HepG2 (cell line): Measurements from ENCODE around the gene PRSS23. TPM values are rescaled to one million over a fixed set of nuclear protein-coding genes. Genes with fewer than 3 reads are reported as not detected.

Experiments
- AKAP8 ChIP-seq: sonication (generic); formaldehyde crosslinking; IDR thresholded peaks from 2 replicates; pipeline ENCODE4 v1.5.1; 2020; ENCODE audit warnings: mild to moderate bottlenecking, missing genetic modification reagents
- PHF8 ChIP-seq: sonication (generic); formaldehyde crosslinking; IDR thresholded peaks from 2 replicates; pipeline ENCODE4 v1.5.0; 2020; ENCODE audit warnings: missing genetic modification reagents
- ZNF256 ChIP-seq: sonication (generic); formaldehyde crosslinking; conservative IDR thresholded peaks from 2 replicates; pipeline ENCODE4 v1.4.0; 2020; ENCODE audit warnings: missing genetic modification reagents
- ZNF510 ChIP-seq: sonication (generic); formaldehyde crosslinking; IDR thresholded peaks from 2 replicates; pipeline ENCODE4 v1.4.0; 2020; ENCODE audit warnings: low read depth, mild to moderate bottlenecking, missing genetic modification reagents
- polyA plus RNA-seq, 8 experiments: library from polyadenylated mRNA; depleted of rRNA in 3 of 8; stranded (reverse) in 7 of 8; unstranded in 1 of 8; fragments of >200 nt; fragmentation: Illumina TruSeq in 4 of 8; extraction: Trizol in 4 of 8; gene quantifications; 2 replicates each; pipeline versions ENCODE4 v1.2.1 to v1.2.3, GENCODE V29; 2011 to 2016; ENCODE audit warnings: low read depth in 4 of 8, missing spikeins in 1 of 8, mixed read lengths in 1 of 8; ENCODE audit not compliant: insufficient read depth in 1 of 8
- total RNA-seq, 5 experiments: library from RNA; depleted of rRNA; stranded (reverse); fragments of >200 nt; fragmentation: Illumina TruSeq; extraction: Trizol; gene quantifications; 2 replicates each; pipeline ENCODE4 v1.2.3, GENCODE V29; 2016; ENCODE audit warnings: low read depth in 1 of 5
- TF ChIP-seq, protein P1 (sequence below): sonication (generic); formaldehyde crosslinking; IDR thresholded peaks from 2 replicates; pipeline ENCODE4 v1.5.1; 2020; ENCODE audit warnings: missing genetic modification reagents, mild to moderate bottlenecking, borderline replicate concordance
- TF ChIP-seq, protein P2 (sequence below): sonication (generic); formaldehyde crosslinking; IDR thresholded peaks from 2 replicates; pipeline ENCODE4; 2020; ENCODE audit warnings: missing genetic modification reagents, mild to moderate bottlenecking, borderline replicate concordance
- TF ChIP-seq, protein P3 (sequence below): sonication (generic); formaldehyde crosslinking; IDR thresholded peaks from 2 replicates; pipeline ENCODE4 v1.5.1; 2020; ENCODE audit warnings: mild to moderate bottlenecking, moderate library complexity, missing genetic modification reagents

The PRSS23 gene
- total and polyA plus RNA-seq, 2 of the 13 experiments (the other 11 are each of a cell fraction or from before 2014, with no cell fraction given) = 0.20 to 0.30 TPM

DNA sequence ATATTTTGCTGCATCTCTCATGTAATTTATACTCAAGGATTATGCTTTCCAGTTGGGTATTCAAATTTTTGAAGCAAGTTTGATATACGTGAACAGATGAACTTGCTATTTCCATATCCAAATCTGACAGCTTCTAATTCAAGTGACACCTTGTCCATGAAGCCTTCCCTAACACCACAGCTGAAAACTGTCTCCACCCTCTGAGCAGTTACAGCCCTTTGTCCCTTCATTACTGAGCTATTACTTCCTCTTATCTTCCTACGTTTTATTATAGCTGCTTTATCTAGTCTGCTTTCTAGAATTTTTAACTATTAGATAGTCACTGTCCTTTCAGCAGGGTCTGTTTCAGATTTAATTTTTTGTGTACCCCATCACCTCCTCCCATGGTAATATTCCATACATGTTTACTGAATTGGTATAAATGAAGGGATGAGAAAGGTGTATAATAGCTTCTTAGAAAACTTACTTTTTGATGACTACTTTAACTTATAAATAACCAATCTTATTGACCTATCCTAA lies 13.3 kb upstream of the PRSS23 start (continued):
- TF ChIP-seq, protein P1, sequence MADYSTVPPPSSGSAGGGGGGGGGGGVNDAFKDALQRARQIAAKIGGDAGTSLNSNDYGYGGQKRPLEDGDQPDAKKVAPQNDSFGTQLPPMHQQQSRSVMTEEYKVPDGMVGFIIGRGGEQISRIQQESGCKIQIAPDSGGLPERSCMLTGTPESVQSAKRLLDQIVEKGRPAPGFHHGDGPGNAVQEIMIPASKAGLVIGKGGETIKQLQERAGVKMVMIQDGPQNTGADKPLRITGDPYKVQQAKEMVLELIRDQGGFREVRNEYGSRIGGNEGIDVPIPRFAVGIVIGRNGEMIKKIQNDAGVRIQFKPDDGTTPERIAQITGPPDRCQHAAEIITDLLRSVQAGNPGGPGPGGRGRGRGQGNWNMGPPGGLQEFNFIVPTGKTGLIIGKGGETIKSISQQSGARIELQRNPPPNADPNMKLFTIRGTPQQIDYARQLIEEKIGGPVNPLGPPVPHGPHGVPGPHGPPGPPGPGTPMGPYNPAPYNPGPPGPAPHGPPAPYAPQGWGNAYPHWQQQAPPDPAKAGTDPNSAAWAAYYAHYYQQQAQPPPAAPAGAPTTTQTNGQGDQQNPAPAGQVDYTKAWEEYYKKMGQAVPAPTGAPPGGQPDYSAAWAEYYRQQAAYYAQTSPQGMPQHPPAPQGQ (CRISPR knock-in tag) = no peak
- TF ChIP-seq PHF8 (CRISPR knock-in tag) (no peak), ZNF510 (CRISPR knock-in tag) (no peak), AKAP8 (CRISPR knock-in tag) (no peak), ZNF256 (CRISPR knock-in tag) (no peak)
- TF ChIP-seq, protein P2, sequence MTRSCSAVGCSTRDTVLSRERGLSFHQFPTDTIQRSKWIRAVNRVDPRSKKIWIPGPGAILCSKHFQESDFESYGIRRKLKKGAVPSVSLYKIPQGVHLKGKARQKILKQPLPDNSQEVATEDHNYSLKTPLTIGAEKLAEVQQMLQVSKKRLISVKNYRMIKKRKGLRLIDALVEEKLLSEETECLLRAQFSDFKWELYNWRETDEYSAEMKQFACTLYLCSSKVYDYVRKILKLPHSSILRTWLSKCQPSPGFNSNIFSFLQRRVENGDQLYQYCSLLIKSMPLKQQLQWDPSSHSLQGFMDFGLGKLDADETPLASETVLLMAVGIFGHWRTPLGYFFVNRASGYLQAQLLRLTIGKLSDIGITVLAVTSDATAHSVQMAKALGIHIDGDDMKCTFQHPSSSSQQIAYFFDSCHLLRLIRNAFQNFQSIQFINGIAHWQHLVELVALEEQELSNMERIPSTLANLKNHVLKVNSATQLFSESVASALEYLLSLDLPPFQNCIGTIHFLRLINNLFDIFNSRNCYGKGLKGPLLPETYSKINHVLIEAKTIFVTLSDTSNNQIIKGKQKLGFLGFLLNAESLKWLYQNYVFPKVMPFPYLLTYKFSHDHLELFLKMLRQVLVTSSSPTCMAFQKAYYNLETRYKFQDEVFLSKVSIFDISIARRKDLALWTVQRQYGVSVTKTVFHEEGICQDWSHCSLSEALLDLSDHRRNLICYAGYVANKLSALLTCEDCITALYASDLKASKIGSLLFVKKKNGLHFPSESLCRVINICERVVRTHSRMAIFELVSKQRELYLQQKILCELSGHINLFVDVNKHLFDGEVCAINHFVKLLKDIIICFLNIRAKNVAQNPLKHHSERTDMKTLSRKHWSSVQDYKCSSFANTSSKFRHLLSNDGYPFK = no peak
- TF ChIP-seq, protein P3, sequence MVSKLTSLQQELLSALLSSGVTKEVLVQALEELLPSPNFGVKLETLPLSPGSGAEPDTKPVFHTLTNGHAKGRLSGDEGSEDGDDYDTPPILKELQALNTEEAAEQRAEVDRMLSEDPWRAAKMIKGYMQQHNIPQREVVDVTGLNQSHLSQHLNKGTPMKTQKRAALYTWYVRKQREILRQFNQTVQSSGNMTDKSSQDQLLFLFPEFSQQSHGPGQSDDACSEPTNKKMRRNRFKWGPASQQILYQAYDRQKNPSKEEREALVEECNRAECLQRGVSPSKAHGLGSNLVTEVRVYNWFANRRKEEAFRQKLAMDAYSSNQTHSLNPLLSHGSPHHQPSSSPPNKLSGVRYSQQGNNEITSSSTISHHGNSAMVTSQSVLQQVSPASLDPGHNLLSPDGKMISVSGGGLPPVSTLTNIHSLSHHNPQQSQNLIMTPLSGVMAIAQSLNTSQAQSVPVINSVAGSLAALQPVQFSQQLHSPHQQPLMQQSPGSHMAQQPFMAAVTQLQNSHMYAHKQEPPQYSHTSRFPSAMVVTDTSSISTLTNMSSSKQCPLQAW (CRISPR knock-in tag) = no peak
